Fibroblast of lung (primary cell): ENCODE results near the gene ODF4. TPM values are rescaled to one million over a fixed set of nuclear protein-coding genes. Genes with fewer than 3 reads are reported as not detected.

Experiments
- DNase-seq, 2 donors: peaks; one replicate each; pipeline versions ENCODE4 v3.0.0 to v3.0.0-alpha.2; 2010; ENCODE audit warnings: low read depth in 2 of 2
- H2AFZ ChIP-seq: 2 replicates; pipeline ENCODE4 v1.5.1; 2012; ENCODE audit warnings: low read length, control low read depth, inconsistent platforms
- H3K27ac ChIP-seq: 2 replicates; pipeline ENCODE4 v1.5.1; 2011; ENCODE audit warnings: low read length, control low read depth; ENCODE audit not compliant: insufficient read depth
- H3K27me3 ChIP-seq: 2 replicates; pipeline ENCODE4 v1.5.1; 2011; ENCODE audit warnings: mild to moderate bottlenecking, low read length; ENCODE audit not compliant: control insufficient read depth, insufficient read depth
- H3K36me3 ChIP-seq: 2 replicates; pipeline ENCODE4 v1.5.1; 2011; ENCODE audit warnings: low read length; ENCODE audit not compliant: control insufficient read depth, insufficient read depth
- H3K4me1 ChIP-seq: 2 replicates; pipeline ENCODE4 v1.5.1; 2011; ENCODE audit warnings: low read length; ENCODE audit not compliant: control insufficient read depth, insufficient read depth; ENCODE audit errors: extremely low read depth
- H3K4me2 ChIP-seq: 2 replicates; pipeline ENCODE4 v1.5.1; 2011; ENCODE audit warnings: low read length, control low read depth; ENCODE audit not compliant: insufficient read depth; ENCODE audit errors: extremely low read depth
- H3K4me3 ChIP-seq, 4 experiments: fragments of 200-600 bp in 1 of 4; sonication (generic) in 1 of 4; replicated peaks in 1 of 4; 2 replicates each; pipeline ENCODE4 v1.5.1; 2011 to 2016; ENCODE audit warnings: low read length in 4 of 4, low read depth in 3 of 4, mild to moderate bottlenecking in 3 of 4, control low read depth in 2 of 4, inconsistent platforms in 1 of 4, mixed read lengths in 1 of 4; ENCODE audit not compliant: insufficient read depth in 1 of 4; ENCODE audit errors: control extremely low read depth in 1 of 4
- H3K79me2 ChIP-seq: 2 replicates; pipeline ENCODE4 v1.5.1; 2012; ENCODE audit warnings: mild to moderate bottlenecking, low read length, inconsistent platforms; ENCODE audit not compliant: control insufficient read depth, insufficient read depth
- H3K9ac ChIP-seq: 2 replicates; pipeline ENCODE4 v1.5.1; 2011; ENCODE audit warnings: mild to moderate bottlenecking, low read length, control low read depth; ENCODE audit not compliant: insufficient read depth
- H3K9me3 ChIP-seq: 2 replicates; pipeline ENCODE4 v1.5.1; 2012; ENCODE audit warnings: low read depth, low read length; ENCODE audit not compliant: control insufficient read depth, insufficient read depth
- H4K20me1 ChIP-seq: 2 replicates; pipeline ENCODE4 v1.5.1; 2011; ENCODE audit warnings: low read length; ENCODE audit not compliant: control insufficient read depth, insufficient read depth; ENCODE audit errors: extremely low read depth
- CTCF ChIP-seq, 2 donors: IDR thresholded peaks in 1 of 2; conservative IDR thresholded peaks in 1 of 2; 1 replicate in 1 of 2; 2 replicates in 1 of 2; pipeline ENCODE4 v1.5.1; 2011 to 2012; ENCODE audit warnings: low read length in 2 of 2, control low read depth in 1 of 2, inconsistent platforms in 1 of 2, low read depth in 1 of 2, mild to moderate bottlenecking in 1 of 2
- EZH2 ChIP-seq: IDR thresholded peaks from 2 replicates; pipeline ENCODE4 v1.5.1; 2012; ENCODE audit warnings: low read length, control low read depth, mild to moderate bottlenecking; ENCODE audit errors: missing control alignments
- polyA plus RNA-seq, 2 donors: library from polyadenylated mRNA; depleted of rRNA in 1 of 2; stranded (reverse) in 1 of 2; unstranded in 1 of 2; fragments of >200 nt; gene quantifications; 2 replicates each; pipeline ENCODE4 v1.2.1, GENCODE V29; 2011 to 2012; ENCODE audit warnings: missing spikeins in 1 of 2
- total RNA-seq: library from RNA; depleted of rRNA; stranded (reverse); fragments of >200 nt; gene quantifications from 2 replicates; pipeline ENCODE4 v1.2.1, GENCODE V29; 2014

ODF4 gene
- total and polyA plus RNA-seq, 2 donors (not counting 1 experiment from before 2014, with no cell fraction given): not detected

GRCh38 chr17:8294361-8294760, 45.3 kb upstream of the ODF4 start:
- Histone ChIP-seq H3K9ac (no peak overlapping the region), H3K9me3 (no peaks in the 10 kb centered on the region), H3K4me3 (peak overlapping the region in 1 of 4 experiments; percentile 78), H3K79me2 (peaks cover 2% of the 10 kb centered on the region), H3K27me3 (no peaks in the 10 kb centered on the region), H3K4me2 (peak overlapping the region; percentile 85), H3K4me1 (peaks cover 12% of the 10 kb centered on the region), H3K27ac (no peak overlapping the region), H4K20me1 (no peaks in the 10 kb centered on the region), H2AFZ (no peak overlapping the region), H3K36me3 (peaks cover 2% of the 10 kb centered on the region)
- no peak for TF ChIP-seq EZH2
- no peak for TF ChIP-seq CTCF (conservative IDR thresholded peaks at IDR 0.05 in 1 of 2, IDR thresholded peaks at IDR 0.05 in 1 of 2; ENCODE audit: low read depth in 1 of 2, low read length in 2 of 2)
- no peak for DNase-seq

DNA sequence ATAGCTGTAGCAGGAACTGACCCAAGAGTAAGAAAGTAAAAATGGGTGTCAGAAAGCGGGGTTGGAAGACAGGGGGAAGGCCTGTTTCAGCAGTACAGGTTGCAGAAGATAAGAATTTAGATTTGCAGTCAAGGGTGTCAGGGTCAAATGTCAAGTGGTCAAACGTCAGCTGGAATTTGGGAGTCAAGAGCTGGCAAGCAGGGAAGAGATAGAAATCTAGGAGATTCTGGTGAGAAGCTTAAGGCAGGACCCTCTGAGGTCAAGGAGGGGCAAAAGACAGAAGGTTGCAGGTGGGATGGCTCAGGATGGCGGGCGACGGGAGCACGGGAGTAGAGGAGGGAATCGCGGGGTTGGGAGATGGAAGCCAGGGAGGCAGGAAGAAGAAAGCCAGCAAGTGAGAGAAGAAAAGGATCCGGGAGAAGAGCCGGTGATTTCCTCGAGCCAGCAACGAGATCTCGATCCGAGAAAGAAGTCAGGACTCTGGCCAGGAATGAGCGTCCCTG, 44.8 kb upstream of the ODF4 start:
- Histone ChIP-seq H3K27me3 (no peaks in the 10 kb centered on the region), H2AFZ (peak overlapping the region; percentile 88), H3K27ac (peak overlapping the region; percentile 71), H3K4me1 (peaks cover 7% of the 10 kb centered on the region), H3K9me3 (no peaks in the 10 kb centered on the region), H3K79me2 (no peaks in the 10 kb centered on the region), H3K9ac (peak overlapping the region; percentile 67), H3K36me3 (peaks cover 2% of the 10 kb centered on the region), H3K4me2 (peak overlapping the region; percentile 85), H4K20me1 (no peaks in the 10 kb centered on the region), H3K4me3 (peak overlapping the region; percentile 61 to 87 (median 70))
- DNase-seq: no peak
- TF ChIP-seq CTCF (conservative IDR thresholded peaks at IDR 0.05 in 1 of 2, IDR thresholded peaks at IDR 0.05 in 1 of 2; ENCODE audit: low read depth in 1 of 2, low read length in 2 of 2): no peak
- no peak for TF ChIP-seq EZH2

DNA sequence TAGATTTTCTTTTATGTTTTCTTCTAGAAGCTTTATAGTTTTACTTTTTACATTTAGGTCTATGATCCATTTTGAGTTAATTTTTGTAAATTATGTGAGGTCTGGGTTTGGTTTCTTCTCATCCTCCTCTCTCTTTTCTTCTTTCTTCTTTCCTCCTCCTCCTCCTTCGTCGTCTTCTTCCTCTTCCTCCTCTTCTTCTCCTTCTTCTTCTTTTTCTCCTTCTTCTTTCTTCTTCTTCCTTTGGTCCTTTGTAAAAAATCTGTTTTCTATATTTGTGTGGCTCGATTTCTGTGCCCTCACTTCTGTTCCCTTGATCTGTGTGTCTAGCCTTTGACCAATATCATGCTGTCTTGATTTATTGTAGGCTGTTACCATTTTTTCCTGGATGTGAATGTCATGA, 39.4 kb upstream of the ODF4 start:
- DNase-seq: no peak
- no peaks in the 10 kb centered on the region for H3K4me1 ChIP-seq
- no peaks in the 10 kb centered on the region for H3K9me3 ChIP-seq
- H3K9ac ChIP-seq: no peak overlapping the region
- no peak overlapping the region for H3K4me2 ChIP-seq
- no peak overlapping the region for H3K4me3 ChIP-seq
- H3K27me3 ChIP-seq: no peaks in the 10 kb centered on the region
- no peak overlapping the region for H3K27ac ChIP-seq
- H4K20me1 ChIP-seq: no peaks in the 10 kb centered on the region
- no peaks in the 10 kb centered on the region for H3K79me2 ChIP-seq
- H2AFZ ChIP-seq: no peak overlapping the region
- H3K36me3 ChIP-seq: no peaks in the 10 kb centered on the region
- no peak for TF ChIP-seq EZH2
